HG03565 (cell line): ENCODE data around the gene MAGEA10.
"Not testable (repeated sequence)": the region's sequence is repeated elsewhere in the genome, so short reads cannot be mapped to it uniquely, and the experiment has no call there.

Experiments used
- ATAC-seq: cut with Tn5 transposase; IDR thresholded peaks from one replicate; pipeline ENCODE4 v1.9.1; 2021; ENCODE audit warnings: mild to moderate bottlenecking, moderate library complexity; ENCODE audit not compliant: unreplicated experiment

The MAGEA10 gene

DNA sequence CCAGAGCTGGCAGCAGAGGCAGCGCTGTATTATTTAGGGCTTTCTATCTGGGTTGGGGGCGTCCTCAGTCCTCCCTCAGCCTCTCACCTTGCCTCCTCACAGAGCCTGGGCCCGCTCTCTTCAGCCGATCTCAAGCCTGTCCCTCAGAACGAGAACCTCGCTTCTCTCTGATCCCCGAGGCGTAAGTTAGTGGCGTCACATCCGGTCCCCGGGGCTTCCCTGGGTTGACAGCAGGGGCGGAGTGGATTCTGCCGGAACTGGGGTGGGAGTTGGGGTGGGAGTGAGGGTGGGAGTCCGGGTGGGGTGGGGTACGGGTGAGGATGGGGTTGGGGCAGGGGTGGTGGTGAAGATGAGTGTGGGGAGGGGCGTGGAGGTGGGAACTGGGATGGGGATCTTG, at the start of gene MAGEA10:
Gene MAGEA10, minus strand, starts transcription at position 190 of the 397 bp plus-strand sequence. CDS start 2,957 bp downstream, outside the sequence.
- ATAC-seq = no peak

DNA sequence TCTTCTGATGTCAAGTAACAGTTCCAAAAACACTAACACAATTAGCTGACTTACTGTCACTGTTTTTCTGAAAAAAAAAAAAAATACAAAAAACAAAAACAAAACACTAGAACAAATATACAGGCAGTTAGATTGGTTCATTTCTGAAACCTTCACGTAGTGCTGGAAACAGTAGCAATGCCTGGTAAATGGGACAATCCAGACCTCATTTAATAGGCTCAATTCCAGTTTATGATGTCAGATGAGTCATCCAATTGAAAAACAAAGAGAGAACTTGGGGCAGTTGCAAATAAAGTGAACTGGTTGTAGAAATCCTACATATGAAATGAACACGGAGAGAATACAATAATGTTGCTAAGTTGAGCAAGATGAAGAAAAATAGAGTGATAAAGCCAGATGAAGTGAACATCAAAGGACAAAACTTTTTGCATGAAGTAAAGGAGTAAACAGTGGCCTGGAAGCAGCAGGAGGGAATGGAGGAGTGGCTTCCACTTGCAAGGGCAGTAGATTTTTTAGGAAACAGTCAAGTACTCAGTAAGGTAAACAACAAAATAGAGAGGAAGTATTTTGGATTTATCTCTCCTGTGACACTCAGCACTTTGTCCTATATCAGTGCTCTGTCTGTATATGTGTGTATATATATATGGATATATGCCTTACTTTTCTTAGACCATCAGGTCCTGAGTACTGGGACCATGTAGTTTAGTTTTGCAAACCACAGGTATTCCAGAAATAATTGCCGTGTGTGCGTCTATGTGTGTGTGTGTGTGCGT, 39.3 kb upstream of the MAGEA10 start:
- ATAC-seq = no peak

- ATAC-seq = no peak
Measured at GRCh38 chrX:152177052-152177451, 38.7 kb upstream of the MAGEA10 start.

DNA sequence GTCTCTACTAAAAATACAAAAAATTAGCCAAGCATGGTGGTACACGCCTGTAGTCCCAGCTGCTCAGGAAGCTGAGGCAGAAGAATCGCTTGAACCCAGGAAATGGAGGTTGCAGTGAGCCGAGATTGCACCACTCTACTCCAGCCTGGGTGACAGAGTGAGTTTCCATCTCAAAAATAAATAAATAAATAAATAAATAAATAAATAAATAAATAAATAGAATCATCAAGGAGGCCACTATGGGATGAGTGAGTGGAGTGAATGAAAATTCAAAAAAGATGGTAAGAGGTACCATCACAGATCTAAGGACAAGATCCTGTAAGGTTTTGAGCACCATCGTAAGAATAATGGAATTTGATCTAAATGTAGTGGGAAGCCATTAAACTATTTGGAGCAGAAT, 37.5 kb upstream of the MAGEA10 start:
- not testable (repeated sequence) for ATAC-seq

- ATAC-seq = not testable (repeated sequence)
Measured at GRCh38 chrX:152173923-152174322, 35.5 kb upstream of the MAGEA10 start.

GRCh38 chrX:152170621-152171020, 32.2 kb upstream of the MAGEA10 start:
- ATAC-seq = no peak

GRCh38 chrX:152165033-152165743, 26.8 kb upstream of the MAGEA10 start:
- no peak for ATAC-seq

DNA sequence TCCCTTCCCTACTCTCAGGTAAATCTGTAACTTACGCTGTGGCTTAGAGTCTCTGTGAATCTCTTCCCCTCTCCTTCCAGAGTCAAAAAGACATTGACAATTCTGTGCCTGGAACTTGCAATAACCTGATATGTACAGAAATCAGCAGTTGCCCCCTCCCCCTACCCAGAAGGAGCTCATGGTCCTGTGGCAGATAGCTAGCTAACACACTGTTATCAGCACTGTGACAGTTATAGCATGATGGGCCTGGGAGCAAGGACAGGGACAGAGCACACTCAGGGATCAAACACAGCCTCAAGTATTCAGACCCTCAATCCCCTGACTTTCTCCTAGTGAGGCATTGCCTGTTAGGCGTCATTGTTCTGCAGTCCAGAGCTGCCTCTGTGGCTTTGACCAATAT, 18.7 kb upstream of the MAGEA10 start:
- ATAC-seq = no peak

- no peak for ATAC-seq
Measured at GRCh38 chrX:152155766-152156310, 17.5 kb upstream of the MAGEA10 start.

DNA sequence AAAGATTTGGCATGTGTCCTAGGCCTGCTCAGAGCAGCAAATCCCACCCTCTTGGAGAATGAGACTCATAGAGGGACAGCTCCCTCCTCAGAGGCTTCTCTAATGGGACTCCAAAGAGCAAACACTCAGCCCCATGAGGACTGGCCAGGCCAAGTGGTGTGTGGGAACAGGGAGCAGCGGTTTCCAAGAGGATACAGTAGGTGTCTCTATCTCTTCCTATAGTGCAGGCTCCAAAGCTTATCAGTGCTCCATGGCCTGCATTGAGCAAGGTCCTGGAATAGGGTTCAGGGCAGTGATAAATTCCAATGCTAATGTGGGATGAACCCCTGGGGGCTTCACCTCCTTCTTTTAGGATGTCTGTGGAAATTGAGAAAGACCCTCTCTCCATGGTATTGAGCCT, 15.7 kb upstream of the MAGEA10 start:
- no peak for ATAC-seq

GRCh38 chrX:152151256-152151655, 12.9 kb upstream of the MAGEA10 start:
- no peak for ATAC-seq

DNA sequence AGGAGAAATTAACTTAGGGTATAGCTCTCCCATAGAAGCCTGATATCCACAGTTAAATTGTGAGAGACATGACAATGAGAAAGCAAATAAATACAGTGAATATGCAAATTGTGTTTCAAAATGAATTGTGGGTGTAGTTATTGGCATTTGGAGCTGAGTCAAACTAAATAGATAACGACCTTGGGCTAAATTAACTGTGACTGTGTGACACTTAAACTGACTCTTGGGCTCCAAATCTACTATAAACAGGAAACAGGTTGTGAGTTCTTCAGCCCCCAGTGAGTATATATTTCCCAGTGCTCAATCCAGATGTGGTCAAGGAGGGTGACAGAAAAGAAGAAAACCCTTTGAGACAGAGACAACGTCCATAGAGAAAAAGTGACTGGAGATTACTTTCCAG, 11.3 kb upstream of the MAGEA10 start:
- no peak for ATAC-seq

- ATAC-seq = no peak
Measured at GRCh38 chrX:152139589-152139988, 1.2 kb upstream of the MAGEA10 start.

DNA sequence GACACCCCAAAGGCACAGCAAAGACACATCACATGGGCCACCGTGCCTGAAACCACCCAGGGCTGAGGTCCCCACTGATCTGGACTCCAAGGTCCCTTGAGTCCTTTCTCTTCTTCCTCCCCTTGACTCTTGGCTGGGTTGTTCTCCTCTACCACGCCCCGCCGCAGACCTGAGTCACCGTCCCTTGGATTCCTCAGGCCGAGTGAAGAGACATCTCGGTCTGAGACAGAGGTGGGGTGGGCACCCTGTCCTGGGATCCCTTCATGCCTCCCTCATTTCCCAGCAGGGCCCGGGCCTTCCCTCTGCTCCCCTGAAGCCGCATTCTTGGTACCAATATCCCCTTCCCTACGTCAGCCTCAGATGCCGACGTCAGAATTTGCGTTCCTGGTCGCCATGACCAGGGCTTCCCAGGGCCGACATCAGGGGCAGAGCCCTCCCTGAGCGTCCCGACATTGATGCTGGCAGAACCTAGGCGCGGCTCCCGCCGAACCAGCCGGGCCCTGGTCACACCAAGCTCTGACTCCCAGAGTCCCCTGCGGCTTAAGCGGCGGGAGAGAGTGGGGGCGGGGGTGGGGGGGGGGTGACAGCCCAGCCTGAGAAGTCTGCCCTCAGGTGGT, 498 bp downstream of the MAGEA10 start:
- no peak for ATAC-seq

- no peak for ATAC-seq
Measured at GRCh38 chrX:152136312-152136711, 2.1 kb downstream of the MAGEA10 start.

- ATAC-seq = no peak
Measured at GRCh38 chrX:152131525-152131924, 6.9 kb downstream of the MAGEA10 start.

DNA sequence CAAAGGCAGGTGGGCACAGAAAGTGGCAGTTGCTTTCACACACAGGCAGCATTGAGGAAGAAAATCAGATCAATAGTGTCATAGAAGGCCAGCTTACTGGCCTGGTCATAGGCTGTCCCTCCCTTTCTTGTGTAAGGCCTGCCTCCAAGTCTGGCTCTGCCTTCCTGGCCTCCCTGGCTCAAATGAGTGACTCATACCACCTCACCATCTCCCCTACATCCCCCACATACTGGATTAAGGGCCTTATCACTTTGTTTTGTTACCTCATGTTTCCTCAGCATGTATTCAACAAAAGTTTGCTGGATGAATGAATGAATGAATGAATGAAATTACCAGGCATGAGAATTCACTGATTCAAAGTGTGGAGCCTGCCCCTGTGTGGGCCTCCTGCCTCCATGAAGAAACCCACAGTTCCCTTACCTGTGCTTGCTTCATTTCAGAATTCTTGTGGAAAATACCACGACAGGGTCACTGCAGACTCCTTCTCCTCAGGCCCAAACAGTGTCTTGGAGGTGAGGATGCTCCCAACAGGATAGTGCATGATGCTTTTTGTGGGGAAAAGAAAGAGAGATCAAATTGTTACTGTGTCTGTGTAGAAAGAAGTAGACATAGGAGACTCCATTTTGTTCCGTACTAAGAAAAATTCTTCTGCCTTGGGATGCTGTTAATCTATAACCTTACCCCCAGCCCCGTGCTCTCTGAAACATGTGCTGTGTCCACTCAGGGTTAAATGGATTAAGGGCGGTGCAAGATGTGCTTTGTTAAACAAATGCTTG, 9.1 kb downstream of the MAGEA10 start:
- not testable (repeated sequence) for ATAC-seq

GRCh38 chrX:152117305-152117704, 21.1 kb downstream of the MAGEA10 start:
- ATAC-seq = no peak

DNA sequence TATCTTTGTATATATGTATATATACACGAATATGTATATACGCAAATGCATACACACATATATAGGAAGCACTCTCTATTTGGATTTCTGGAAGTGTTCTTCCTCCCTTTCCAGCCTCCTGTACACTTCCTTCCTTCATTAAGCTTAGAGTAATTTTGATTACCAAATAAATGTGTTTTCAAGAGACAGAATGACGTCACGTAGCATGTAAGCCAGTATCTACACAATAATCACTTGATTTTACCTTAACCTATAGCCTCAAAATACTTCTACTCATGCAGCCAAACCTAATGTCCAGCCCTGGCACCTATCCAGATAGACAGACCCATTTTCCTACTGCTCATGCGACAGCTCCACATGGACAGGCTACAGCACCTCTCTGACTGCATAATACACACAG, 29.9 kb downstream of the MAGEA10 start:
- ATAC-seq = no peak

DNA sequence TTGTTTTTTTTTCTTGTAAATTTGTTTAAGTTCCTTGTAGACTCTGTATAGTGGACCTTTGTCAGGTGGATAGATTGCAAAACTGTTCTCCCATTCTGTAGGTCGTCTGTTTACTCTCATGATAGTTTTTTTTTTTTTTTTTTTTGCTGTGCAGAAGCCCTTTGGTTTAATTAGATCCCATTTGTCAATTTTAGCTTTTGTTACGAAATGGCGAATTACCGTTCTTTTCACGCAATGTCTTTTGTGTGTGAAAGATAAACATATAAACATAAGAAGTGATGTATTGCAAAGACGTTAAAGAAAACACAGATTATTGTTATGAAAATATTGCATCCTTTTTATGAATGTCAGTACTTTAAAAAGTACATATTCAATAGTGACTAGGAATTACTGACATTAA, 34.5 kb downstream of the MAGEA10 start:
- ATAC-seq = no peak

DNA sequence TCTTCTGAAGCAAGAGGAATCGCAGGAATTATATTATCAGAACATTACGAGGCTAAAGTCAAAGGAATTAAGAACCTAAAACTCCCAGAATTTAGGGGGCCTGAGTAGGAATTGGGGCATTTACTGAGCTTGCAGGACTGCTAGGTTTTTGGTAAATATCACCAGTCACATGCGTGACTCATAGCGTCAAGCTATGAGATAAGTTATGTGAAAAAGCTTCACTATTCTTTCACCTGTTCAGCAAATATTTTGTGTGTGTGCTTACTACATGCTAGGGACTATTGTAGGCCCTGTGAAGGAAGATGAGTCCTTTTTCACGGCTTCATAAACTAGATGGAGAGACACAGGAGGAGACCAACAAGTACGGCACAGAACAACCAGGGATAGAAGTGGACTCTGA, 52.2 kb downstream of the MAGEA10 start:
- ATAC-seq = no peak
